GM18526 (cell line): ENCODE results near the gene EXTL2.

Experiments used
- POLR2A ChIP-seq: IDR thresholded peaks from 3 replicates; pipeline ENCODE4 v1.6.1; 2011; ENCODE audit not compliant: insufficient read length; ENCODE audit errors: extremely low read depth

Gene EXTL2, protein sequence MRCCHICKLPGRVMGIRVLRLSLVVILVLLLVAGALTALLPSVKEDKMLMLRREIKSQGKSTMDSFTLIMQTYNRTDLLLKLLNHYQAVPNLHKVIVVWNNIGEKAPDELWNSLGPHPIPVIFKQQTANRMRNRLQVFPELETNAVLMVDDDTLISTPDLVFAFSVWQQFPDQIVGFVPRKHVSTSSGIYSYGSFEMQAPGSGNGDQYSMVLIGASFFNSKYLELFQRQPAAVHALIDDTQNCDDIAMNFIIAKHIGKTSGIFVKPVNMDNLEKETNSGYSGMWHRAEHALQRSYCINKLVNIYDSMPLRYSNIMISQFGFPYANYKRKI

GRCh38 chr1:100894603-100895539 lies at the start of gene EXTL2:
EXTL2 (minus strand) TSS chr1:100894842; CDS start chr1:100888757, 6,085 bp downstream.
- peak; percentile 50 for TF ChIP-seq POLR2A

DNA sequence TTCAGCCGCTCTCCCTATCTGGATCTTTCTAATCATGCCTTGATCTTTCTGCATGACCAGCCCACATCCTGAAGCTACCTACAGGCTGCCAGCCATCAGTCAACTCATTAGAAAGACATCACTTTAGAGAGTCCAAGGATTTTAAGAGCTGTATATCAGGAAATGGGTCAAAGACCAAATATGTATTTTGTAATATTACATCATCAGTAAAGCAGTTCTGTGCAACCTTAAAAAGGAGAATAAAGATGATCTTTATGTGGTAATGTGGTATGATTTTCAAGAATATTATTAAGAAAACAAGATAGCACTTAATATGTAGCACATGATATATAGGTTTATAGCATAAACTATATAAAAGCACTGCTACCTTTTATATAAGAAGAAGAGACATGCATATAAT lies 48.9 kb upstream of the EXTL2 start:
- no peak for TF ChIP-seq POLR2A

- no peak for TF ChIP-seq POLR2A
Measured at GRCh38 chr1:100942304-100943046, 47.8 kb upstream of the EXTL2 start.

GRCh38 chr1:100941580-100942216 lies 47.1 kb upstream of the EXTL2 start:
- no peak for TF ChIP-seq POLR2A

DNA sequence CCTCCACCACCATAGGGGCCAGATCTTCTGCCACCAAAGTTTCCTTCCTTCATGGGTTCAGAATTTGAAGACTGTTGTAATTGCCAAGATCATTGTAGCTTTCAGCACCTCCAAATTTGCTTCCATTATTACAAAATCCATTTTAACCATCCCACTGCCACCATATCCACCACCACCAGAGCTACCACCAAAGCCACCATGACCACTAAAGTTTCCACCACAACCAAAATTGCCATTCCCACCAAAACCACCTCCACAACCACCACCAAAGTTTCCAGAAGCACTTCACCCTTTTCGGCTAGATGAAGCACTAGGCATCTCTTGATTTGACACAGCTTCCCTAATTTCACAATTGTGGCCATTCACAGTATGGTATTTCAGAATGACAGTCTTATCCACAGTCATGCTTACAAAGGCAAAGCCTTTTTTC lies 46.5 kb upstream of the EXTL2 start:
- TF ChIP-seq POLR2A = no peak

- TF ChIP-seq POLR2A = no peak
Measured at GRCh38 chr1:100936194-100936967, 41.7 kb upstream of the EXTL2 start.

- no peak for TF ChIP-seq POLR2A
Measured at GRCh38 chr1:100931716-100932115, 37.1 kb upstream of the EXTL2 start.

- TF ChIP-seq POLR2A = no peak
Measured at GRCh38 chr1:100930494-100930893, 35.9 kb upstream of the EXTL2 start.

GRCh38 chr1:100928128-100928527 lies 33.5 kb upstream of the EXTL2 start:
- TF ChIP-seq POLR2A = no peak

DNA sequence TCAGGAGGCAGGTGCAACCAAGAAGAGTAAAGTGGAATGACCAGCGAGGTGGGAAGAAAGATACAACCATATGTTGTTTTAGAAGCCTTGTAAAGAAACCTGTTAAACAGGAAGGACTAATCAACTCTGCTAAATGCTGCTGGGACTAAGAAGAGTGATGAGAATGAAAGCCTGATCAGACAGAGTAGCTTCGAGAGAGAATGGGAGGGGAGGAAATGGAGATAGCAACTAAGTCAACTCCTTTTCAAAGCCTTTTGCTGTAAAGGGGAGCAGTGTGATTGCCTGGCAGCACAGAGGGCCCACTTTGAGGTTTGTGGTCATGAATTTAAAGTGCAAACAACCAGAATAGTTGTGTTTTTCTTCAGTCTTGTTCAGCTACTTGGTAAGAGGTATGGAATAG lies 32.6 kb upstream of the EXTL2 start:
- TF ChIP-seq POLR2A = no peak

DNA sequence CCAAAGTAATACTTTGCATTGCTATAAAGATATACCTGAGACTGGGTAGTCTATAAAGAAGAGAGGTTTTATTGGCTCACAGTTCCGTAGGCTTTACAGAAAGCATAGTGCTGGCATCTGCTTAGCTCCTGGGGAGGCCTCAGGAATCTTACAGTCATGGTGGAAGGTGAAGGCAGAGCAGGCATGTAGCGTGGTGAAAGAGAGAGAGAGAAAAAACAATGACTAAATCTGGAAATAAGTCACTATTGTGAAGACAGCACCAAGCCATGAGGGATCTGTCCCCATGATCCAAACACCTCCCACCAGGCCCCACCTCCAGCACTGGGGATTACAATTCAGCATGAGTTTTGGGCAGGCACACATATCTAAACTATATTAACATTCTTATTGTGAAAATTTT lies 31.6 kb upstream of the EXTL2 start:
- no peak for TF ChIP-seq POLR2A

- TF ChIP-seq POLR2A = no peak
Measured at GRCh38 chr1:100924991-100925390, 30.3 kb upstream of the EXTL2 start.

DNA sequence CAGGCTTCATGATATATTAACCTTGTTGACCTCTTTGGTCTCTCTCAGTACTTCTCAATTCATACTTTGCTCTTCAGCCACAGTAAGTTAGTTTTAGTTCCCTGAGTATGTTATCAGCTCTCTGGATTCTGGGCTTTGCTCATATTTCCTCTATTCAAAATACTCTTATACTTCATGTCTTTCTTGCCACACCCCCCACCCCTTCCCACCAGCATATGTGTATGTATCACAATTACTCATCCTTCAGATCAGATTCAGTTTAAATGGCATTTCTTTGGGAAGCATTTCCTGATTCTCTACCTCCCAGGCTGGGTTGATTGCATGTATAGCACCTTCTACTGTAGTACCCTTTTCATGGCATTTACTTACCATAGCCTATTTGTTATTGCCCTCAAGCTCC lies 29.6 kb upstream of the EXTL2 start:
- TF ChIP-seq POLR2A = no peak

GRCh38 chr1:100921110-100921706 lies 26.6 kb upstream of the EXTL2 start:
- TF ChIP-seq POLR2A = no peak
